NCI-H510A (cell line): ENCODE data around the gene PNN.
A peak's percentile ranks its signal among the peaks of the same experiment; 100 is the strongest.
"Not testable (repeated sequence)": the region's sequence is repeated elsewhere in the genome, so short reads cannot be mapped to it uniquely, and the experiment has no call there.

ENCODE experiments used
- DNase-seq: peaks from one replicate; lab custom pipeline; 2025; lab: John Stamatoyannopoulos, UW

PNN gene

DNA sequence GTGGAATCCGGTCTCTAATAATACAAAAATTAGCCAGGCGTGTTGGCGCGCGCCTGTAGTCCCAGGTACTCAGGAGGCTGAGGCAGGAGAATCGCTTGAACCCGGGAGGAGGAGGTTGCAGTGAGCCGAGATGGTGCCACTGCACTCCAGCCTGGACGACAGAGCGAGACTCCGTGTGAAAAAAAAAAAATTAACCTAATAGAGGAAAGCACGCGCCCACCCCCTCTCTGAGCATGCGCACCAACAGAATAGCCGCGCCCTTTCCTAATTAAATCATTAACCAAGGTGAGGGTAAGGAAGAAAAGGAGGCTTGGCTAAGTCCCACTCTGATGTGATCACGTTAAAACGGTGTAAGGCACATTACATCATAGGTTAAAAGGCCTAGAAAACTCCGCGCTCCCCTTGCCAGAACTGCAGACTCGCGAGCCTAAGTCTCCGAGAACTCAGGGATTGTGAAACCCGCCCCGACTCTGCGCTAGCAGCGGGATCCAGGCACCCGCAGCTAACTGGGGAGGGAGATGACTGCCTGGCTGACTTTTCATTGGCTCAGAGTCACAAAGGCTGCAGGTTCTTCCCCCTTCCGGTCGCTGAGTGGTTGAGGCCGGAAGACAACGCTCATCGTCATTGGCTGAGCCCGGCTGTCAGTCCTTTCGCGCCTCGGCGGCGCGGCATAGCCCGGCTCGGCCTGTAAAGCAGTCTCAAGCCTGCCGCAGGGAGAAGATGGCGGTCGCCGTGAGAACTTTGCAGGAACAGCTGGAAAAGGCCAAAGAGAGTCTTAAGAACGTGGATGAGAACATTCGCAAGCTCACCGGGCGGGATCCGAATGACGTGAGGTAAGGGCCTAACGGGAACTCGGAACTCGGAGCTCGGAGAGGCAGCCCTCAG lies at the start of gene PNN:
PNN (plus strand) TSS at position 695 of the 885 bp plus-strand sequence; CDS start at position 721, 26 bp downstream.
- peak; percentile 98 for DNase-seq

DNA sequence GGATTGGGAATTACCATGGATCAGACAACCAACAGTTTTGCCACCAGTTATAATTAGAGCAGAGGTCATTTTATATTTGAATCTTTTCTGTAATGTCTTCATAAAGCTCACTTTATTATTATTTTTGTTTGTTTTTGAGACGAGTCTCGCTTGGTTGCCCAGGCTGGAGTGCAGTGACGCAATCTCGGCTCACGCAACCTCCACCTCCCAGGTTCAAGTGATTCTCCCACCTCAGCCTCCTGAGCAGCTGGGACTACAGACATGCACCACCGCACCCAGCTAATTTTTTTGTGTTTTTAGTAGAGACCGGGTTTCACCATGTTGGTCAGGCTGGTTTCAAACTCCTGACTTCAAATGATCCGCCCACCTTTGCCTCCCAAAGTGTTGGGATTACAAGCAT lies 37.2 kb upstream of the PNN start:
- DNase-seq = not testable (repeated sequence)

DNA sequence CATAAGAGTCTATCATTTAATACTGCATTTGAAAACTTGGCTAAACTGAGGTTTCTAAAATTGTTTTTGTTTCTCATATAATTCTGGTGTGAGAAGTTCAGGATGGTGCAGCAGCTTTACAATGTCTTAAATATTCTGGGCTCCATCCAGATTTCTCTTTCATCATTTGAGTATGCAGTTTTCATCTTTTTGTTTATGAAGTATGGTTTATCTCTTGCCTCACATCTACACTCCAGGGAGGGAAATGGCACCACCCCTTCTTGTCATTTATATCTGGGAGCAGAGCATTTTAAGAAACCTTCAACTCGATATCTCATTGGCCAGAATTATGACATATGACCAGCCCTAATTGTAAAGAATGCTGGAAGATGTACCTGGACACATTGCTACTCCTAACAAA lies 36.6 kb upstream of the PNN start:
- DNase-seq = no peak

DNA sequence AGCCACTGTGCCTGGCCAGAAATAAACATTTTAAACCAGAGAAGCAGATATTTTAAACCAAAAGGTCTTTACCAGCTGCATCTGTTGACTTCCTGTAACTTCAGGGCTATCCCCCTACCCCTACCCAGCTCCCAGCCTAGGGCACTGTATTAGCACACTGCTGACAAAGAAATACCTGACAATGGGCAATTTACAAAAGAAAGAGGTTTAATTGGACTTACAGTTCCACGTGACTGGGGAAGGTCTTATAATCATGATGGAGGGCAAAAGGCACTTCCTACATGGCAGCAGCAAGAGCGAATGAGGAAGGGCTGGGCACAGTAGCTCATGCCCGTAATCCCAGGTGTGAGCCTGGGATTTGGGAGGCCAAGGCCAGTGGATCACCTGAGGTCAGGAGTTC lies 34.9 kb upstream of the PNN start:
- DNase-seq = no peak

DNA sequence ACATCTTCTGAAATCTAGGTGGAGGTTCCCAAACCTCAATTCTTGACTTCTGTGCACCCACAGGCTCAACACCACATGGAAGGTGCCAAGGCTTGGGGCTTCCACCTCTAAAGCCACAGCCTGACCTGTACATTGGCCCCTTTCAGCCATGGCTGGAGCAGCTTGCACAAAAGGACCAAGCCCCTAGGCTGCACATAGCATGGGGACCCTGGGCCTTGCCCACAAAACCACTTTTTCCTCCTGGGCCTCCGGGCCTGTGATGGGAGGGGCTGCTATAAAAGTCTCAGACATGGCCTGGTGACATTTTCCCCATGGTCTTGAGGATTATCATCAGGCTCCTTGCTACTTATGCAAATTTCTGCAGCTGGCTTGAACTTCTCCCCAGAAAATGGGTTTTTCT lies 33.4 kb upstream of the PNN start:
- not testable (repeated sequence) for DNase-seq

DNA sequence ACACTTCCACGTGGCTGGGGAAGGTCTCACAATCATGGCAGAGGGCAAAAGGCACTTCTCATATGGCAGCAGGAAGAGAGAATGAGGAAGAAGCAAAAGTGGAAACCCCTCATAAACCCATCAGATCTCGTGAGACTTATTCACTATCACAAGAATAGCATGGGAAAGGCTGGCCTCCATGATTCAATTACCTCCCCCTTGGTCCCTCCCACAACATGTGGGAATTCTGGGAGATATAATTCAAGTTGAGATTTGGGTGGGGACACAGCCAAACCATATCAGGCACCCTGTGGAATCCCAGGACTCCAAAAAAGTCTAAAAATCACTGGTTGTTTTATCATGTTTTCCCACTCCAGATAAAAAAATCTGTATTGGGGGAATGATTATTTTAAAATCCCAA lies 31.8 kb upstream of the PNN start:
- DNase-seq = not testable (repeated sequence)

DNA sequence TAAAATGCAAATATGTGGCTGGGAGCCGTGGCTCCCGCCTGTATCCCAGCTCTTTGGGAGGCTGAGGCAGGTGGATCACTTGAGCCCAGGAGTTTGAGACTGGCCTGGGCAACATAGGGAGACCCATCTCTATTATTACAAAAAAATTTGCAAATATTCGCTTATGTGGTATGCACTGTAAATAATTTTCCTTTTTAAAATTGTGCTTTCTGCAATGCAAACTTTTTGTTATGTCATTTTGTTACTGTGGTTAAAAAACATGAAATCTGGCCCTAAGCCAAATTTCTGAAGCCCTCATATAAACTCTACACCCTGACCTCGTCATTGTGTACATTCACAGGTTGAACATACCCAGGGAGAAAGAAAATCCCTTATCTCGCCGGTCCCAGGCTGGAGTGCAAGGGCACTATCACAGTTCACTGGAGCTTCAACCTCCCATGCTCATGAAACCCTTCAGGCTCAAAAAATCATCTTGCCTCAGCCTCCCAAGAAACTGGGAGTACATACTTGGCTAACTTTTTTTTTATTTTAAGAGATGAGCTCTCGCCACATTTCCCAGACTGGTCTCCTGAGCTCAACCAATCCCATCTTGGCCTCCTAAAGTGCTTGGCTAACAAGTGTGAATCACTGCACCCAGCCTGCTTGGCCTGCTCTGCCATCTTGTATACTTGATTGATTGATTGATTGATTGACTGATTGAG lies 29.6 kb upstream of the PNN start:
- no peak for DNase-seq

DNA sequence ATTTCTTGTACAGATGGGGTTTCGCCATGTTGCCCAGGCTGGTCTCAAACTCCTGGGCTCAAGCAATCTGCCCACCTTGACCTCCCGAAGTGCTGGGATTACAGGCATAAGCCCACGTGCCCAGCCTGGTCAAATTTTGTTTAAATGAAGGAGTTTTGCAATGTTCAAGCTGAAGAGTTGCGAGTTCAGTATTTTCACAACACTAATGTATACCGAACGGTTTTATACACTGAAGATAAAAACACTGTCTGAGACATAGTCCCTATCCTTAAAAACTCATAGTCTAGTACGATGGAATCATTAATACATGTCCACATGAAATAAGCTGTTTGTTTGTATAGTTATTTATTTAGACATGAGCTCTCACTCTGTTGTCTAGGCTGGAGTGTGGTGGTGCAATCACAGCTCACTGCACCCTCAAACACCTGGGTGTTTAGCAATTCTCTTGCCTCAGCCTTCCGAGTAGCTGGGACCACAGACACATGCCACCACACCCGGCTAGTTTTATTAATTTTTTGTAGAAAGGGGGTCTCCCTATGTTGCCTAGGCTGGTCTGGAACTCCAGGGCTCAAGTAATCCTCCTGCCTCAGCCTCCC lies 20.4 kb upstream of the PNN start:
- no peak for DNase-seq

DNA sequence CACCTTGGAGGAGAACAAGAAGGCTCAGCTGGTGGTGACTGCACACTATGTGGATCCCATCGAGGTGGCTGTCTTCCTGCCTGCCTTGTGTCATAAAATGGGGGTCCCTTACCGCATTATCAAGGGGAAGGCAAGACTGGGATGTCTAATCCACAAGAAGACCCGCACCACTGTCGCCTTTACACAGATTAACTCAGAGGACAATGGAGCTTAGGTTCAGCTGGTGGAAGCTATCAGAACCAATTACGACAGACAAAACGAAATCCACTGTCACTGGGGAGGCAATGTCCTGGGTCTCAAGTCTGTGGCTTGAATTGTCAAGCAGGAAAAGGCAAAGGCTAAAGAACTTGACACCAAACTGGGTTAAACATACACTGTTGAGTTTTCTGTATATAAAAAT lies 17.6 kb upstream of the PNN start:
- no peak for DNase-seq

DNA sequence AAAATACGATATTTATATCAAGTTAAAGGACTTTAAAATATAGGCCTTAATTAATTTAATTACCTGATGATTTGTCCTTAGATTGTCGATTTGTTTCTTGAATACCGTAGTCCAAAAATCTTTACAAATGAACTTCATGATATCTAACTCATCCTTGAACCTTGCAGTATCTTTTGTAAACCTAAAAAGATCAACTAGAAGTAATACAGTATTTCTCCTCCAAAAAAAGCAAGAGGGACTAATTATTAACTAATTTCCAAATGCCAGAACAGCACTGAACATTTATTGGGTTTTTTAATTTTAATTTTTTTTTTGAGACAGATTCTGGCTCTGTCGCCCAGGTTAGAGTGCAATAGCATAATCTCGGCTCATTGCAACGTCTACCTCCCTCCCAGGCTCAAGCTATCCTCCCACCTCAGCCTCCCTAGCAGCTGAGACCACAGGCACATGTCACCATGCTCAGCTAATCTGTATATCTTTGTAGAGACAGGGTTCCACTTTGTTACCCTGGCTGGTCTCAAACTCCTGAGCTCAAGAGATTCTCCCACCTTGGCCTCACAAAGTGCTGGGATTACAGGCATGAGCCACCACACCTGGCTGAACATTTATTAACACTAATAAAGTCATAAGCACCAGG lies 16.7 kb upstream of the PNN start:
- no peak for DNase-seq

DNA sequence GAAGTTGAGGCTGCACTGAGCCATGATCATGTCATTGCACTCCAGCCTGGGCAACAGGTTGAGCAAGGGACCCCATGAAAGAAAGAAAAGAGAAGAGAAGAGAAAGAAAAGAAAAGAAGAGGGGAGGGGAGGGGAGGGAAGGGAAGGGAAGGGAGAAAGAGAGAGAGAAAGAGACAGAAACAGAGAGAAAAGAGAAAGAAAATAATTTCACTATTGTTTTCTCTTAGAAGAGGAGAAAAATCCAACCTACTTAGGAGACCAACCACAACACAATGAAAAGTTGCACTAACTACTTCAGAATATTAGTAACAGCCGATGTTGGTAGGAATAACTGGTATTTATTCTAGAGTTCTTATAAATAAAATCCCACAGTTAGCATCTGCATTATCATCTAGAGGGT lies 14.6 kb upstream of the PNN start:
- DNase-seq = no peak

DNA sequence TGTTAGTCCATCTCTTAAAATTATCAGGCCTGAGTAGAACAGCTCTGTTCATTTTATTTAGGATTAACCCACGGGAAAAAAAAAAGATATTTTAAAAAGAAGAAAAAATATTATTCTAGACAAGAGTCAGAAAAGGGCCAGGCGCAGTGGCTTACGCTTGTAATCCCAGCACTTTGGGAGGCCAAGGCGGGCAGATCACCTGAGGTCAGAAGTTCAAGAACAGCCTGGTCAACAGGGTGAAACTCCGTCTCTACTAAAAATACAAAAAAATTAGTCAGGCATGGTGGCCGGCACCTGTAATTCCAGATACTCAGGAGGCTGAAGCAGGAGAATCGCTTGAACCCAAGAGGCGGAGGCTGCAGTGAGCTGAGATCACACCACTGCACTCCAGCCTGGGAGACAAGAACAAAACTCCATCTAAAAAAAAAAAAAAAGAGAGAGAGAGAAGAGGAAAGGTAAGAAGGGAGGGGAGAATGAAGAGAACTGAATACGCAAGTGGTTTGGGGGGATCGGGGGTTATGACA lies 7.2 kb upstream of the PNN start:
- DNase-seq = not testable (repeated sequence)

DNA sequence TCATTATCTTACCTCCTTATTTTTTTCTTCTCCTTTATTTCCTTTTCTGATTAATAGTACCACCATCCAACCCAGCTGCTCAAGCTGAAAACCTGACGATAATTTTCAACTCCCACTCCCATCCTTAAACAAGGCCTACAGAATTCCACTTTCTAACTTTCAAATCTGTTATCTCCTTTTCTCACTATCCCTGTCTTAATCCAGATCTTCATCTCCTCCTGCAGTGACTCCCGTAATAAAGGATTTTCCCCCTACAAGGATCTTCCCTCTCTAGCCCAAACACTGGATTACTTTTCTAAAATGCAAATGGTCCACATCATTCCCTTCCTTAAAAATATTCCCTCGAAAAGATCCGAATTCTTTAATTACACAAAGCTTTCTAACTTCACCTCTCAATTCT lies 6.5 kb upstream of the PNN start:
- no peak for DNase-seq

DNA sequence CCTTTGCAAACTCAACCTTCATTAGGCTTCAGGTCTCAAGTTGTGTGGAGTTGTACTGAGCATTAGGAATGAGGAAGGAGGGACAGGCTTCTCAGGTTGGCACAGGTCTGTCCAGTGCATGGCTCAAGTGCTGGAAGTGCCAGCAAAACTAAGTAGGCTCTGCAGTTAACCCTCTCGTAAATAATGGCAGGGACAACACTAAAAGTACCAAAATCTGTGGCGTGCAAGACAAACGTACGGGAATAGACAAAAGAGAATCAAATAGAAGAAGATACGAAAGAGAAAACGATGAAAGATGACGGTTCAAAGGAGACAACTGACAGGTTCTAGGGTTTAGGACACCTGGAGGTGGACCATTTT lies 5.5 kb upstream of the PNN start:
- no peak for DNase-seq

DNA sequence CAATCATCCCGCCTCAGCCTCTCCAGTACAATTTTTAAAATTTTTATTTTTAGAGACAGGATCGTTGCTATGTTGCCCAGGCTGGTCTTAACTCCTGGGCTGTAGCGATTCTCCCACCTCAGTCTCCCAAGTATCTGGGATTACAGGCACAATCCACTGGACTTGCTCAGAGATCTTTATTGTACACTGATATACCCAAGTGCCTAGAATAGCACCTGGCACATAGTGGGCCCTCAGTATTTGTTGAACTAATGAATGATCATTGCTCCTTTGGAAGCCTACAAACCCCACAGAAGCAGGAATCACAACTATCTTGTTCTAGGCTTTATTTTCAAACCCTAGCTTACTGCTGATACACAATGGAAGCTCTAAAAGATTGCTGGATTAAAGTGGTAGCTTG lies 1.9 kb upstream of the PNN start:
- DNase-seq = no peak

DNA sequence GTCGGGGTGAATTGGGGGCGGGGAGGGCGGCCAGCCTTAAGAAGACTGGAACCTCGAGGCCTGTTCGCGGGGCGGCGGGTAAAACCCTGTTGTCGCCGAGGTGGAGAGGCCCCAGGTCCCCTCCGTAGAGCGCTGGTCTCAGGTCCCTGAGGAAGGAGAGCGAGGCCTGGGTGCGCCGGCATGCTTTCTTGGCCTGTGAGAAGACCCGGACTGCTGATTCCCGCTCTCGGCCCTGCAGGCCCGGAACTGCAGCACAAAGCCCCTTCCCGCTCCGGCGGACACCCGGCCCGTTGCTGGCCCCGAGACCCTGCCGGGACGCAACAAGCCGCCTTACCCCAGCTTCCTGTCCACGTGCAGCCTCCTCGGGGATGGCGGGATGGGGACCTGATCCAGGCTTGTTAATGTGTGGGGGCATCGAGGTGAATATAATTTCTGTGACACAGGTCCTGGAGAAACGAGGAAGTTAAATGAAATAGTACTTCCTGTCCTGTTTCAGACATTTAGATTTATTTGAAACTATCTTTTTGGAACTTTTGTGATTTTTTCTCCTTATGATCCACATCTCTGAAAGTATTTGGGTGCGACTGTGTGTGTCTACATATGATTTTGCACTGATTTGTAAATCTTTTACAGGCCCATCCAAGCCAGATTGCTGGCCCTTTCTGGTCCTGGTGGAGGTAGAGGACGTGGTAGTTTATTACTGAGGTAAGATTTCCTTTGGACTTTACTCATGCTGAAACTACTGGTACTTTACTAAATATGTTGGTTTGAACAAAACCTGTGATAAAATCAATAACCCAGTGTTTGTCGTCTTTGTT lies 600 bp downstream of the PNN start:
- DNase-seq = peak; percentile 19

DNA sequence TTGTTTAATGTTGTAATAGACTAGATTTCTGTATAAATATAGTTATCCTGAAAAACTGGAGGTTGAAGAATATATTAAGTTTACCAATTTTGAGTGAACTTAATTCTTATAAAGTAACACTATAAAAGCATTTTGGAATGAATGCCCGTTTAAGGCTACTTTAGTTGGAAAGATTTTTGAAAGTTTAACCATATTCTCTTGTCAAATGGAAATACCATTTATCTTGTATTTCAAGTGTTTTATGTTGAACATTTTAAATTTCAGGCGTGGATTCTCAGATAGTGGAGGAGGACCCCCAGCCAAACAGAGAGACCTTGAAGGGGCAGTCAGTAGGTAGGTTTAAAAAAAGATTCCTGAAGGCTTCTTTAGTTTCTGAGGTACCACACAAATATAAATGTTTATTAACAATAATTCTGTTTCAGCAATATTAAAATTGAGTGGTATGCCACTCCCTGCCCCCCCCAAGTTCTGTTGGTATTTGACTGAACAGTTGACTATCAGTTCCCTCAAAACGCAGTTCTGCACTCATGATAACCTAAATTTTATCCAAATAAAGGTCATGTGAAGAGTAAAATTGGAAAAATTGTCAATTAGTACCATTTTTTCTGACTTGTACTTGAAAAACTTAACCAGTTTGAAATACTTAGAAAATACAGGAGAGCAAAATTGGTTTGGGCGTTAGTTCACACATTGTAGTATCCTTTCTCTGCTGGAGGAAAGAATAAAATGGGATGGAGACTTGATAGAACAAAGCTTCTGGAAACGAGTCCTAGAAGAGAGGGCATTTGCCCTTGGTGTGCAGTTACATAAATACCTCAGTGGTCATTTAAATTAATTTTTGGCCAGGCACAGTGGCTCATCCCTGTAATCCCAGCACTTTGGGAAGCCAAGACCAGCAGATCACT lies 1.5 kb downstream of the PNN start:
- DNase-seq = no peak

DNA sequence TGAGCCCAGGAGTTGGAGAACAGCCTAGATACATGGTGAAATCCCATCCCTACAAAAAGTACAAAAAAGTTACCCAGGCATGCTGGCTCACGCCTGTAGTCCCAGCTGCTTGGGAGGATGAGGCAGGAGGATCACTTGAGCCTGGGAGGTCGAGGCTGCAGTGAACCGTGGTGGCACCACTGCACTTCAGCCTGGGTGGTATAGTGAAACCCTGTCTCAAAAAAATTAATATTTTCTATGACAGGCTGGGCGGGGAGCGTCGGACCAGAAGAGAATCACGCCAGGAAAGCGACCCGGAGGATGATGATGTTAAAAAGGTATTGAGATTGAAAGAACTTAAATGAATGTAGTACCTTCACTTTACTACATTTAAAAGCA lies 2.1 kb downstream of the PNN start:
- no peak for DNase-seq

DNA sequence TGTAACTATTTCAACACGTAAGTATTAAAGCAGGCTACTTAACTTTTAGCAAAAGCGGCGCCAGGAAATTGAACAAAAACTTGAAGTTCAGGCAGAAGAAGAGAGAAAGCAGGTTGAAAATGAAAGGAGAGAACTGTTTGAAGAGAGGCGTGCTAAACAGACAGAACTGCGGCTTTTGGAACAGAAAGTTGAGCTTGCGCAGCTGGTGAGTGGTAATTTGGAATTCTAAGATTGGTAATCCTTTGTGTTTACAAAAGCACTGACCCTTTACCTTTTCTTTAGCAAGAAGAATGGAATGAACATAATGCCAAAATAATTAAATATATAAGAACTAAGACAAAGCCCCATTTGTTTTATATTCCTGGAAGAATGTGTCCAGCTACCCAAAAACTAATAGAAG lies 4.0 kb downstream of the PNN start:
- no peak for DNase-seq

DNA sequence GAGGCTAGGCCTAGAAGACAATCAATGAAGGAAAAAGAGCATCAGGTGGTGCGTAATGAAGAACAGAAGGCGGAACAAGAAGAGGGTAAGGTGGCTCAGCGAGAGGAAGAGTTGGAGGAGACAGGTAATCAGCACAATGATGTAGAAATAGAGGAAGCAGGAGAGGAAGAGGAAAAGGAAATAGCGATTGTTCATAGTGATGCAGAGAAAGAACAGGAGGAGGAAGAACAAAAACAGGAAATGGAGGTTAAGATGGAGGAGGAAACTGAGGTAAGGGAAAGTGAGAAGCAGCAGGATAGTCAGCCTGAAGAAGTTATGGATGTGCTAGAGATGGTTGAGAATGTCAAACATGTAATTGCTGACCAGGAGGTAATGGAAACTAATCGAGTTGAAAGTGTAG lies 5.5 kb downstream of the PNN start:
- no peak for DNase-seq
